ENCODE measurements around the gene CAT.

- no peak for TF ChIP-seq CTCF (IDR thresholded peaks at IDR 0.05)
- no peak for TF ChIP-seq POLR2A (IDR thresholded peaks at IDR 0.05)
Measured at GRCh38 chr11:34411791-34412190, 26.9 kb upstream of the CAT start.

All from uterus (tissue), 2 donors.